Activated T-helper 9 cell treated with anti-CD3 and anti-CD28 coated beads, Interleukin-2, amount 50 U/mL, for 16 hours (primary cell): ENCODE results near the gene MYZAP.
"Not testable (repeated sequence)": the region's sequence is repeated elsewhere in the genome, so short reads cannot be mapped to it uniquely, and the experiment has no call there.

Source experiments
- DNase-seq: peaks from one replicate; pipeline ENCODE4 v3.0.0-alpha.2; 2020; ENCODE audit warnings: low read depth

The MYZAP gene

GRCh38 chr15:57594479-57594878 lies 2.8 kb downstream of the MYZAP start:
- DNase-seq, result no peak

GRCh38 chr15:57595011-57595866 lies 3.5 kb downstream of the MYZAP start:
- DNase-seq, result no peak

- no peak for DNase-seq
Observed at GRCh38 chr15:57596301-57596855, 4.7 kb downstream of the MYZAP start.

GRCh38 chr15:57596978-57597377 lies 5.3 kb downstream of the MYZAP start:
- no peak for DNase-seq

- DNase-seq, result no peak
Observed at GRCh38 chr15:57597431-57597830, 5.7 kb downstream of the MYZAP start.

GRCh38 chr15:57598346-57598745 lies 6.6 kb downstream of the MYZAP start:
- DNase-seq, result no peak

GRCh38 chr15:57599296-57599810 lies 7.6 kb downstream of the MYZAP start:
- DNase-seq, result no peak

- no peak for DNase-seq
Observed at GRCh38 chr15:57600197-57600596, 8.5 kb downstream of the MYZAP start.

- DNase-seq, result no peak
Observed at GRCh38 chr15:57604507-57604906, 12.8 kb downstream of the MYZAP start.

- no peak for DNase-seq
Observed at GRCh38 chr15:57605491-57605890, 13.8 kb downstream of the MYZAP start.

GRCh38 chr15:57606048-57606447 lies 14.3 kb downstream of the MYZAP start:
- no peak for DNase-seq

GRCh38 chr15:57606816-57607215 lies 15.1 kb downstream of the MYZAP start:
- no peak for DNase-seq

- no peak for DNase-seq
Observed at GRCh38 chr15:57607570-57608000, 15.9 kb downstream of the MYZAP start.

- DNase-seq, result no peak
Observed at GRCh38 chr15:57609805-57610529, 18.3 kb downstream of the MYZAP start.

- no peak for DNase-seq
Observed at GRCh38 chr15:57611123-57611522, 19.4 kb downstream of the MYZAP start.

GRCh38 chr15:57611938-57612337 lies 20.2 kb downstream of the MYZAP start:
- no peak for DNase-seq

- no peak for DNase-seq
Observed at GRCh38 chr15:57614241-57614640, 22.5 kb downstream of the MYZAP start.

- not testable (repeated sequence) for DNase-seq
Observed at GRCh38 chr15:57615951-57616496, 24.3 kb downstream of the MYZAP start.

GRCh38 chr15:57618325-57618724 lies 26.6 kb downstream of the MYZAP start:
- no peak for DNase-seq

- no peak for DNase-seq
Observed at GRCh38 chr15:57619746-57620145, 28.0 kb downstream of the MYZAP start.

GRCh38 chr15:57624730-57625129 lies 33.0 kb downstream of the MYZAP start:
- DNase-seq, result no peak

GRCh38 chr15:57625703-57626448 lies 34.2 kb downstream of the MYZAP start:
- DNase-seq, result no peak
